ENCODE data around the gene ZNF500.

- TF ChIP-seq MAX (IDR thresholded peaks at IDR 0.05): no peak
- TF ChIP-seq TAF1 (IDR thresholded peaks at IDR 0.05; ENCODE audit: low read depth): no peak
- no peak for TF ChIP-seq TEAD4 (IDR thresholded peaks at IDR 0.05)
- no peak for TF ChIP-seq EGR1 (IDR thresholded peaks at IDR 0.05)
- no peak for TF ChIP-seq CEBPB (IDR thresholded peaks at IDR 0.05)
- TF ChIP-seq EP300 (IDR thresholded peaks at IDR 0.05; ENCODE audit: borderline replicate concordance): no peak
Observed at GRCh38 chr16:4723071-4723767, 43.7 kb downstream of the ZNF500 start.

Data from Ishikawa (cell line).